ENCODE measurements around the gene LAPTM5. TPM values are rescaled to one million over a fixed set of nuclear protein-coding genes. Genes with fewer than 3 reads are reported as not detected.

The LAPTM5 gene
- total and polyA plus RNA-seq, 10 of the 15 experiments (the other 5 are each of a cell fraction or from before 2014, with no cell fraction given): 24.1 to 1,034 (median 687) TPM

DNA sequence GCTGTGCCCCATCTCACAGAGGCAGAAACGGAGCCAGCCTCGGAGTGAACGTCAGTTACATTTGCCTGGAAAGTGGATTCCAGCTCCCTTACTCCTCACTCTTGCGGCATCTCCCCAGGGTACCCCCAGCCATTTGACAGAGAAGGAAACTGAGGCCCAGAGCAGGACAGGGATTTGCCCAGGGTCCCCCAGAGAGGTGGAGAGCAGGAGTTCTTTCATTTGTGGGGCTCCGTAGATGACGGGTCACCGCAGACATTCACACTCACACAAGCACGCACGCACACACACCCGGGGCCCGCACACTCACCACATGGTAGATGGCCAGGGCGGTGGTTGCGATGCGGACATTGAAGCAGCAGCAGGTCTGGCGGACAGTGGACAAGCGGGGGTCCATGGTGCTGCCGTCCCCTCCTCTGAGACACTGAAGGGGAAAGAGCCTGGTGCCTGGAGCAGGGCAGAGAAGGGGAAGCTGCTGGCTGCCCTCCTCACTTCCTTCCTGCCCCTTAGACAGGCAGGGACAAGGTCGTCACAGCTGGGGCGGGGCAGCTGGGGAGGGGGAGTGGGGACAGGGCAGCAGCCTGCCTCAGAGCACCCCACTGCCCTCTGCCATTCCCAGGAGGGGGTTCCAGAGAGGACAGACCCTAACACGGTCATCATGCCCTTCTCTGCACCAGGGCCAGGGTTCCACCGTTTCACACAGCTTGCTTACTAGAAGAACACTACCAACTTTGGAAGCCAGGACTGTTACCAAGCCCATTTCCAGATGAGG lies at the start of gene LAPTM5 (continued):
- TF ChIP-seq LARP7 (IDR thresholded peaks at IDR 0.05): peak; percentile 38; the same call in 1 of the 2 replicates
- TF ChIP-seq BACH1 (IDR thresholded peaks at IDR 0.05; ENCODE audit: borderline replicate concordance): no peak; the same call in 1 of the 2 replicates
- no peak for TF ChIP-seq RCOR1 (conservative IDR thresholded peaks at IDR 0.05; ENCODE audit: low read depth, low read length)
- TF ChIP-seq, protein P1, sequence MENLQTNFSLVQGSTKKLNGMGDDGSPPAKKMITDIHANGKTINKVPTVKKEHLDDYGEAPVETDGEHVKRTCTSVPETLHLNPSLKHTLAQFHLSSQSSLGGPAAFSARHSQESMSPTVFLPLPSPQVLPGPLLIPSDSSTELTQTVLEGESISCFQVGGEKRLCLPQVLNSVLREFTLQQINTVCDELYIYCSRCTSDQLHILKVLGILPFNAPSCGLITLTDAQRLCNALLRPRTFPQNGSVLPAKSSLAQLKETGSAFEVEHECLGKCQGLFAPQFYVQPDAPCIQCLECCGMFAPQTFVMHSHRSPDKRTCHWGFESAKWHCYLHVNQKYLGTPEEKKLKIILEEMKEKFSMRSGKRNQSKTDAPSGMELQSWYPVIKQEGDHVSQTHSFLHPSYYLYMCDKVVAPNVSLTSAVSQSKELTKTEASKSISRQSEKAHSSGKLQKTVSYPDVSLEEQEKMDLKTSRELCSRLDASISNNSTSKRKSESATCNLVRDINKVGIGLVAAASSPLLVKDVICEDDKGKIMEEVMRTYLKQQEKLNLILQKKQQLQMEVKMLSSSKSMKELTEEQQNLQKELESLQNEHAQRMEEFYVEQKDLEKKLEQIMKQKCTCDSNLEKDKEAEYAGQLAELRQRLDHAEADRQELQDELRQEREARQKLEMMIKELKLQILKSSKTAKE (IDR thresholded peaks at IDR 0.05; ENCODE audit: low read depth, poor library complexity, severe bottlenecking): no peak
- TF ChIP-seq SMC3 (IDR thresholded peaks at IDR 0.05; ENCODE audit: borderline replicate concordance, low read length): 0 out of 2 replicates have a peak, but pooled peaks have one; percentile 7
- no peak for TF ChIP-seq E2F8 (IDR thresholded peaks at IDR 0.05; ENCODE audit: low read depth, partially characterized antibody)
- 0 out of 2 replicates have a peak, but pooled peaks have one; percentile 6 for TF ChIP-seq NR2F1 (conservative IDR thresholded peaks at IDR 0.05)
- TF ChIP-seq HDGF (IDR thresholded peaks at IDR 0.05): no peak
- TF ChIP-seq SMAD1 (IDR thresholded peaks at IDR 0.05; ENCODE audit: low read depth, partially characterized antibody): peak; percentile 60
- peak; percentile 89 for TF ChIP-seq POLR2AphosphoS2 (IDR thresholded peaks at IDR 0.05; ENCODE audit: low read depth, low read length)
- 0 out of 2 replicates have a peak, but pooled peaks have one; percentile 21 for TF ChIP-seq MXI1 (IDR thresholded peaks at IDR 0.05; ENCODE audit: low read depth, low read length)
- TF ChIP-seq GATAD2B (conservative IDR thresholded peaks at IDR 0.05; ENCODE audit: low read depth): 0 out of 2 replicates have a peak, but pooled peaks have one; percentile 30
- TF ChIP-seq MLLT1 (IDR thresholded peaks at IDR 0.05): peak; percentile 89
- no peak for TF ChIP-seq SIX5 (IDR thresholded peaks at IDR 0.05; ENCODE audit: low read depth, low read length, severe bottlenecking)
- no peak for TF ChIP-seq NR2C2 (IDR thresholded peaks at IDR 0.05; ENCODE audit: borderline replicate concordance, control insufficient read depth, insufficient read length, low read depth)
- no peak for TF ChIP-seq SIN3A (IDR thresholded peaks at IDR 0.05; ENCODE audit: low read depth, low read length)
- no peak for TF ChIP-seq E2F4 (IDR thresholded peaks at IDR 0.05; ENCODE audit: low read depth, low read length)
- TF ChIP-seq BHLHE40 (IDR thresholded peaks at IDR 0.05; ENCODE audit: borderline replicate concordance in 1 of 2, low read depth in 2 of 2, low read length in 1 of 2): peak in 1 of 2 experiments; percentile 21; a peak in 1 of 4 replicates

All from GM12878 (cell line).